ENCODE measurements around the gene NFXL1.

DNA sequence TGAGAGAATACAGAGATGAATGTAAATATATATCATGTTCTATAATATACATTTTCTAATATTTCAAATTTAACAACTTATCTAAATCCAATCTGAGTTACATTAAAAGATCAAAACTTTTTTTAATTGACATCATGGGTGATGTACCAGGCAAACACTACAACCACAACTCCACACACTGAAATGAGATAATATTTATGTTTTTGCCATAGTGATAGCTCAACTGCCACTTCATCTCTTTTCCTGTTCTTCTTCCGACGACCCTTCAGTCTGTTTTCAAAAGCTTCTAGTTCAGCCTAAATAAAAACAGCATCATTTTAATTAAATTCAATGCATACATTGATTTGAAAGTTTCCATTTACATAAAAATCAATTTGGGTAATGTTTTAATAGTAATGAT is 66.3 kb downstream of the NFXL1 start:
- TF ChIP-seq, protein P1, sequence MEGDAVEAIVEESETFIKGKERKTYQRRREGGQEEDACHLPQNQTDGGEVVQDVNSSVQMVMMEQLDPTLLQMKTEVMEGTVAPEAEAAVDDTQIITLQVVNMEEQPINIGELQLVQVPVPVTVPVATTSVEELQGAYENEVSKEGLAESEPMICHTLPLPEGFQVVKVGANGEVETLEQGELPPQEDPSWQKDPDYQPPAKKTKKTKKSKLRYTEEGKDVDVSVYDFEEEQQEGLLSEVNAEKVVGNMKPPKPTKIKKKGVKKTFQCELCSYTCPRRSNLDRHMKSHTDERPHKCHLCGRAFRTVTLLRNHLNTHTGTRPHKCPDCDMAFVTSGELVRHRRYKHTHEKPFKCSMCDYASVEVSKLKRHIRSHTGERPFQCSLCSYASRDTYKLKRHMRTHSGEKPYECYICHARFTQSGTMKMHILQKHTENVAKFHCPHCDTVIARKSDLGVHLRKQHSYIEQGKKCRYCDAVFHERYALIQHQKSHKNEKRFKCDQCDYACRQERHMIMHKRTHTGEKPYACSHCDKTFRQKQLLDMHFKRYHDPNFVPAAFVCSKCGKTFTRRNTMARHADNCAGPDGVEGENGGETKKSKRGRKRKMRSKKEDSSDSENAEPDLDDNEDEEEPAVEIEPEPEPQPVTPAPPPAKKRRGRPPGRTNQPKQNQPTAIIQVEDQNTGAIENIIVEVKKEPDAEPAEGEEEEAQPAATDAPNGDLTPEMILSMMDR (IDR thresholded peaks at IDR 0.05), result no peak
- TF ChIP-seq EZH2 (IDR thresholded peaks at IDR 0.05; ENCODE audit: borderline replicate concordance, insufficient read depth, low read depth, low read length, poor library complexity, severe bottlenecking), result no peak
